GM12878 (cell line): Measurements from ENCODE around the gene EEF1A2. TPM values are rescaled to one million over a fixed set of nuclear protein-coding genes. Genes with fewer than 3 reads are reported as not detected.

Experiments used
- ATF2 ChIP-seq: IDR thresholded peaks from 2 replicates; pipeline ENCODE4 v1.6.1; 2012; ENCODE audit warnings: low read length, inconsistent platforms
- BACH1 ChIP-seq: fragments of 450-650 bp; IDR thresholded peaks from 2 replicates; pipeline ENCODE4 v1.6.1; 2017; ENCODE audit warnings: mild to moderate bottlenecking, borderline replicate concordance
- EGR1 ChIP-seq, 2 experiments: IDR thresholded peaks; 1 replicate in 1 of 2; 2 replicates in 1 of 2; pipeline ENCODE4 v1.6.1; 2011 to 2012; ENCODE audit warnings: low read depth in 2 of 2, low read length in 2 of 2, borderline replicate concordance in 1 of 2, mild to moderate bottlenecking in 1 of 2, moderate library complexity in 1 of 2
- KDM1A ChIP-seq: fragments of 200-600 bp; sonication (generic); IDR thresholded peaks from 2 replicates; pipeline ENCODE4 v1.6.1; 2016; ENCODE audit warnings: borderline replicate concordance
- MYB ChIP-seq: fragments of 150-350 bp; IDR thresholded peaks from 2 replicates; pipeline ENCODE4 v1.6.1; 2014; ENCODE audit warnings: mild to moderate bottlenecking, low read depth, low read length, borderline replicate concordance
- PML ChIP-seq: IDR thresholded peaks from 2 replicates; pipeline ENCODE4 v1.6.1; 2012; ENCODE audit warnings: low read length, inconsistent platforms
- PRDM15 ChIP-seq: fragments of 450-650 bp; formaldehyde crosslinking; IDR thresholded peaks from 2 replicates; pipeline ENCODE4 v1.4.0; 2020; ENCODE audit warnings: mild to moderate bottlenecking, moderate library complexity
- RUNX3 ChIP-seq: IDR thresholded peaks from 2 replicates; pipeline ENCODE4 v1.6.1; 2012; ENCODE audit warnings: low read length, inconsistent platforms
- STAT1 ChIP-seq: fragments of 450-650 bp; conservative IDR thresholded peaks from 2 replicates; pipeline ENCODE4 v1.6.1; 2014; ENCODE audit warnings: antibody characterized with exemption, mild to moderate bottlenecking
- SUZ12 ChIP-seq: fragments of 200-600 bp; sonication (generic); IDR thresholded peaks from one replicate; pipeline ENCODE4 v1.6.1; 2018; ENCODE audit warnings: antibody characterized with exemption, mild to moderate bottlenecking; ENCODE audit not compliant: unreplicated experiment
- ZBTB11 ChIP-seq: fragments of 450-650 bp; formaldehyde crosslinking; IDR thresholded peaks from 2 replicates; pipeline ENCODE4 v1.5.0; 2022; ENCODE audit warnings: mild to moderate bottlenecking, missing genetic modification characterization
- ZBTB4 ChIP-seq: fragments of 450-650 bp; formaldehyde crosslinking; IDR thresholded peaks from 2 replicates; pipeline ENCODE4 v1.4.0; 2022; ENCODE audit warnings: mild to moderate bottlenecking, moderate library complexity
- ZNF217 ChIP-seq: fragments of 450-650 bp; IDR thresholded peaks from 2 replicates; pipeline ENCODE4 v1.6.1; 2017; ENCODE audit warnings: antibody characterized with exemption, mild to moderate bottlenecking
- ZNF592 ChIP-seq: fragments of 450-650 bp; IDR thresholded peaks from 2 replicates; pipeline ENCODE4 v1.6.1; 2017; ENCODE audit warnings: mild to moderate bottlenecking, moderate library complexity
- polyA plus RNA-seq, 11 experiments: library from polyadenylated mRNA; depleted of rRNA in 4 of 11; unstranded in 6 of 11; stranded (reverse) in 5 of 11; fragments of >200 nt; fragmentation: Nextera tagmentation in 4 of 11; fragmentation: Illumina TruSeq in 1 of 11; extraction: Ambion mirVana in 4 of 11; extraction: Trizol in 1 of 11; gene quantifications; 1 replicate in 1 of 11; 2 replicates in 10 of 11; pipeline versions ENCODE4 v1.2.1 to v1.2.3, GENCODE V29; 2011 to 2016; ENCODE audit warnings: inconsistent platforms in 2 of 11, missing spikeins in 2 of 11, low read depth in 1 of 11
- total RNA-seq, 4 experiments: library from RNA; depleted of rRNA in 3 of 4; stranded (reverse); fragments of >200 nt in 3 of 4; fragmentation: Illumina TruSeq in 1 of 4; extraction: Trizol in 1 of 4; gene quantifications; 2 replicates each; pipeline versions ENCODE4 v1.2.1 to v1.2.3, GENCODE V29; 2013 to 2021

Gene EEF1A2
- total and polyA plus RNA-seq, 10 of the 15 experiments (the other 5 are each of a cell fraction or from before 2014, with no cell fraction given): 0.56 TPM; not detected in 9

- TF ChIP-seq ZNF592 (no peak), EGR1 (IDR thresholded peaks at IDR 0.05; ENCODE audit: borderline replicate concordance in 1 of 2, low read depth in 2 of 2, low read length in 2 of 2) (0 out of 3 replicates have a peak, but pooled peaks of 1 of the 2 experiments have one; percentile 18), PRDM15 (CRISPR knock-in tag) (no peak), ZBTB4 (CRISPR knock-in tag) (no peak), KDM1A (no peak), ZNF217 (no peak), BACH1 (peak; percentile 57), STAT1 (no peak), ATF2 (no peak), PML (no peak), MYB (no peak), ZBTB11 (CRISPR knock-in tag) (no peak), SUZ12 (no peak), RUNX3 (no peak)
These were observed 21.6 kb upstream of the EEF1A2 start, which contains the start of gene PPDPF (continued) for GRCh38 chr20:63520504-63520933.
